GM23338 (cell line): ENCODE data around the gene MAN2A2. TPM values are rescaled to one million over a fixed set of nuclear protein-coding genes. Genes with fewer than 3 reads are reported as not detected.

Experiments
- ATAC-seq: fragments of 200-7000 bp; cut with Tn5 transposase; 3 replicates; pipeline ENCODE4 v1.9.1; 2020
- DNase-seq: peaks from one replicate; pipeline ENCODE4 v3.0.0-alpha.2; 2015; ENCODE audit warnings: low spot score
- H2AFZ ChIP-seq: fragments of 200-600 bp; sonication (generic); 2 replicates; pipeline ENCODE4 v1.8.0; 2016; ENCODE audit warnings: antibody characterized with exemption, mild to moderate bottlenecking, moderate library complexity
- H3F3A ChIP-seq: fragments of 200-600 bp; sonication (generic); replicated peaks from 2 replicates; pipeline ENCODE4 v1.8.0; 2017; ENCODE audit warnings: antibody characterized with exemption, mixed run types, low read depth
- H3K27ac ChIP-seq: fragments of 200-600 bp; sonication (generic); 2 replicates; pipeline ENCODE4 v1.6.1; 2016; ENCODE audit warnings: low read depth
- H3K27me3 ChIP-seq: fragments of 200-600 bp; sonication (generic); 2 replicates; pipeline ENCODE4 v1.8.0; 2016; ENCODE audit warnings: mild to moderate bottlenecking, mixed run types, moderate library complexity; ENCODE audit not compliant: insufficient read depth
- H3K36me3 ChIP-seq: fragments of 200-600 bp; sonication (generic); 2 replicates; pipeline ENCODE4 v1.8.0; 2016; ENCODE audit warnings: mild to moderate bottlenecking; ENCODE audit not compliant: insufficient read depth
- H3K4me1 ChIP-seq: fragments of 200-600 bp; sonication (generic); 2 replicates; pipeline ENCODE4 v1.8.0; 2016; ENCODE audit warnings: mild to moderate bottlenecking, moderate library complexity; ENCODE audit not compliant: insufficient read depth
- H3K4me2 ChIP-seq: fragments of 200-600 bp; sonication (generic); 2 replicates; pipeline ENCODE4 v1.7.1; 2017; ENCODE audit warnings: mixed run types
- H3K4me3 ChIP-seq: fragments of 200-600 bp; sonication (generic); 2 replicates; pipeline ENCODE4 v1.6.1; 2016; ENCODE audit warnings: mixed run types
- H3K79me2 ChIP-seq: fragments of 200-600 bp; sonication (generic); replicated peaks from 2 replicates; pipeline ENCODE4 v1.8.0; 2017; ENCODE audit warnings: mild to moderate bottlenecking; ENCODE audit not compliant: insufficient read depth
- H3K9me2 ChIP-seq: fragments of 200-600 bp; sonication (generic); 2 replicates; pipeline ENCODE4 v1.8.0; 2017; ENCODE audit not compliant: insufficient read depth
- H4K20me1 ChIP-seq: fragments of 200-600 bp; sonication (generic); replicated peaks from 2 replicates; pipeline ENCODE4 v1.8.0; 2017; ENCODE audit warnings: mild to moderate bottlenecking; ENCODE audit not compliant: insufficient read depth
- H3K27ac Mint-ChIP-seq: 2 replicates; pipeline ENCODE4 v1.8.0; 2020; ENCODE audit warnings: inconsistent platforms, mild to moderate bottlenecking, moderate library complexity, mixed read lengths
- H3K27me3 Mint-ChIP-seq: 3 replicates; pipeline ENCODE4 v1.8.0; 2022; ENCODE audit warnings: low read depth, mild to moderate bottlenecking, moderate library complexity, mixed read lengths, inconsistent platforms; ENCODE audit not compliant: insufficient read depth, poor library complexity
- H3K36me3 Mint-ChIP-seq: 3 replicates; pipeline ENCODE4 v1.8.0; 2021; ENCODE audit warnings: low read depth, mild to moderate bottlenecking, inconsistent platforms, moderate library complexity, mixed read lengths
- H3K4me1 Mint-ChIP-seq: 3 replicates; pipeline ENCODE4 v1.8.0; 2020; ENCODE audit warnings: mild to moderate bottlenecking, inconsistent platforms, mixed read lengths
- H3K4me3 Mint-ChIP-seq: 3 replicates; pipeline ENCODE4 v1.8.0; 2021; ENCODE audit warnings: moderate library complexity, mild to moderate bottlenecking, inconsistent platforms, mixed read lengths
- H3K9me3 Mint-ChIP-seq: 3 replicates; pipeline ENCODE4 v1.8.0; 2020; ENCODE audit warnings: moderate library complexity, mild to moderate bottlenecking, inconsistent platforms, mixed read lengths
- CREB1 ChIP-seq: fragments of 250-450 bp; sonication (Bioruptor Pico); IDR thresholded peaks from 2 replicates; pipeline ENCODE4 v1.5.0; 2020; ENCODE audit warnings: low read depth, mild to moderate bottlenecking, moderate library complexity
- CTCF ChIP-seq, 2 experiments: fragments of 200-600 bp in 1 of 2; sonication (generic) in 1 of 2; conservative IDR thresholded peaks; 2 replicates each; pipeline versions ENCODE4 v1.5.1 to v1.6.1; 2016 to 2017; ENCODE audit warnings: antibody characterized with exemption in 2 of 2, low read depth in 2 of 2, mild to moderate bottlenecking in 2 of 2, moderate library complexity in 1 of 2
- EZH2 ChIP-seq: fragments of 200-600 bp; sonication (generic); IDR thresholded peaks from one replicate; pipeline ENCODE4 v1.8.0; 2017; ENCODE audit warnings: antibody characterized with exemption, mild to moderate bottlenecking, low read depth; ENCODE audit not compliant: unreplicated experiment
- EZH2phosphoT487 ChIP-seq: fragments of 200-600 bp; sonication (generic); IDR thresholded peaks from one replicate; pipeline ENCODE4 v1.8.1; 2018; ENCODE audit warnings: antibody characterized with exemption; ENCODE audit not compliant: unreplicated experiment
- JUNB ChIP-seq: IDR thresholded peaks from one replicate; pipeline ENCODE4 v1.6.1; 2016; ENCODE audit warnings: antibody characterized with exemption; ENCODE audit not compliant: unreplicated experiment
- NANOG ChIP-seq: IDR thresholded peaks from 2 replicates; pipeline ENCODE4 v1.6.1; 2016; ENCODE audit warnings: antibody characterized with exemption, borderline replicate concordance
- POLR2AphosphoS5 ChIP-seq: IDR thresholded peaks from 2 replicates; pipeline ENCODE4 v1.6.1; 2016; ENCODE audit warnings: antibody characterized with exemption, low read depth
- STAT1 ChIP-seq: IDR thresholded peaks from one replicate; pipeline ENCODE4 v1.6.1; 2016; ENCODE audit warnings: antibody characterized with exemption; ENCODE audit not compliant: unreplicated experiment
- ZNF114 ChIP-seq: fragments of 250-450 bp; sonication (Bioruptor Pico); IDR thresholded peaks from 2 replicates; pipeline ENCODE4 v1.5.0; 2020; ENCODE audit warnings: mild to moderate bottlenecking, moderate library complexity
- ZNF331 ChIP-seq: fragments of 250-450 bp; sonication (Bioruptor Pico); IDR thresholded peaks from 2 replicates; pipeline ENCODE4 v1.5.0; 2020; ENCODE audit warnings: low read depth, mild to moderate bottlenecking, moderate library complexity
- polyA plus RNA-seq: library from polyadenylated mRNA; unstranded; fragments of >200 nt; fragmentation: Nextera tagmentation; extraction: Ambion mirVana; gene quantifications from 2 replicates; pipeline ENCODE4 v1.2.1, GENCODE V29; 2016
- total RNA-seq: library from RNA; depleted of rRNA; stranded (reverse); fragments of >200 nt; shearing (Covaris generic); gene quantifications from 2 replicates; pipeline ENCODE4 v1.2.3, GENCODE V29; 2014
- TF ChIP-seq, protein P1 (sequence below): IDR thresholded peaks from one replicate; pipeline ENCODE4 v1.6.1; 2018; ENCODE audit warnings: antibody characterized with exemption; ENCODE audit not compliant: unreplicated experiment
- TF ChIP-seq, protein P2 (sequence below): IDR thresholded peaks from 2 replicates; pipeline ENCODE4 v1.6.1; 2016; ENCODE audit warnings: antibody characterized with exemption

MAN2A2 gene
- total and polyA plus RNA-seq, 2 experiments from 2014 or later: 8.2 to 17.1 TPM

DNA sequence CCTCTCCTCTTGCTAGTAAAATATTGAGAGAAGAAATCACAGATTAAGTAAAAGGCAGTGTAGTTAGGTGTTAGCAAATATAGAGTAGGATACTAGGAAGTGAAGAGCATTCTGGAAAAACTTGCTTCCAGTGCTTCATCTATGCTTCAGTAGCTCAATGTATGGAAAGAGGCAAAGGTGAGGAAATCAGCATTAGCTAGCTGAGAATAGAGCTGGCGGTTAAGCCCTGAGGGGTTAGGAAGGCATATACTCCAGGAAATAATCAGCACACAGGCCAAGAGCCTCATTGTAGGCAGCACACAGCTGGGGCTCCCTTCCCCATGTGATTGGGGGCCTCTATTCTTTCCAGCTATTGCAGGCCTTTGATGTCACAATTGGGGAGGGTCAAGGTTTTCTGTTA is 65.3 kb downstream of the MAN2A2 start (continued):
- TF ChIP-seq CREB1 (CRISPR knock-in tag): no peak
- no peak for TF ChIP-seq ZNF331 (CRISPR knock-in tag)
- no peak for TF ChIP-seq ZNF114 (CRISPR knock-in tag)
- TF ChIP-seq NANOG: no peak
- TF ChIP-seq, protein P1, sequence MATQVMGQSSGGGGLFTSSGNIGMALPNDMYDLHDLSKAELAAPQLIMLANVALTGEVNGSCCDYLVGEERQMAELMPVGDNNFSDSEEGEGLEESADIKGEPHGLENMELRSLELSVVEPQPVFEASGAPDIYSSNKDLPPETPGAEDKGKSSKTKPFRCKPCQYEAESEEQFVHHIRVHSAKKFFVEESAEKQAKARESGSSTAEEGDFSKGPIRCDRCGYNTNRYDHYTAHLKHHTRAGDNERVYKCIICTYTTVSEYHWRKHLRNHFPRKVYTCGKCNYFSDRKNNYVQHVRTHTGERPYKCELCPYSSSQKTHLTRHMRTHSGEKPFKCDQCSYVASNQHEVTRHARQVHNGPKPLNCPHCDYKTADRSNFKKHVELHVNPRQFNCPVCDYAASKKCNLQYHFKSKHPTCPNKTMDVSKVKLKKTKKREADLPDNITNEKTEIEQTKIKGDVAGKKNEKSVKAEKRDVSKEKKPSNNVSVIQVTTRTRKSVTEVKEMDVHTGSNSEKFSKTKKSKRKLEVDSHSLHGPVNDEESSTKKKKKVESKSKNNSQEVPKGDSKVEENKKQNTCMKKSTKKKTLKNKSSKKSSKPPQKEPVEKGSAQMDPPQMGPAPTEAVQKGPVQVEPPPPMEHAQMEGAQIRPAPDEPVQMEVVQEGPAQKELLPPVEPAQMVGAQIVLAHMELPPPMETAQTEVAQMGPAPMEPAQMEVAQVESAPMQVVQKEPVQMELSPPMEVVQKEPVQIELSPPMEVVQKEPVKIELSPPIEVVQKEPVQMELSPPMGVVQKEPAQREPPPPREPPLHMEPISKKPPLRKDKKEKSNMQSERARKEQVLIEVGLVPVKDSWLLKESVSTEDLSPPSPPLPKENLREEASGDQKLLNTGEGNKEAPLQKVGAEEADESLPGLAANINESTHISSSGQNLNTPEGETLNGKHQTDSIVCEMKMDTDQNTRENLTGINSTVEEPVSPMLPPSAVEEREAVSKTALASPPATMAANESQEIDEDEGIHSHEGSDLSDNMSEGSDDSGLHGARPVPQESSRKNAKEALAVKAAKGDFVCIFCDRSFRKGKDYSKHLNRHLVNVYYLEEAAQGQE: no peak
- TF ChIP-seq, protein P2, sequence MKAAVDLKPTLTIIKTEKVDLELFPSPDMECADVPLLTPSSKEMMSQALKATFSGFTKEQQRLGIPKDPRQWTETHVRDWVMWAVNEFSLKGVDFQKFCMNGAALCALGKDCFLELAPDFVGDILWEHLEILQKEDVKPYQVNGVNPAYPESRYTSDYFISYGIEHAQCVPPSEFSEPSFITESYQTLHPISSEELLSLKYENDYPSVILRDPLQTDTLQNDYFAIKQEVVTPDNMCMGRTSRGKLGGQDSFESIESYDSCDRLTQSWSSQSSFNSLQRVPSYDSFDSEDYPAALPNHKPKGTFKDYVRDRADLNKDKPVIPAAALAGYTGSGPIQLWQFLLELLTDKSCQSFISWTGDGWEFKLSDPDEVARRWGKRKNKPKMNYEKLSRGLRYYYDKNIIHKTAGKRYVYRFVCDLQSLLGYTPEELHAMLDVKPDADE: no peak
- TF ChIP-seq EZH2: no peak
- TF ChIP-seq STAT1: no peak
- TF ChIP-seq POLR2AphosphoS5: no peak
- TF ChIP-seq EZH2phosphoT487: no peak

DNA sequence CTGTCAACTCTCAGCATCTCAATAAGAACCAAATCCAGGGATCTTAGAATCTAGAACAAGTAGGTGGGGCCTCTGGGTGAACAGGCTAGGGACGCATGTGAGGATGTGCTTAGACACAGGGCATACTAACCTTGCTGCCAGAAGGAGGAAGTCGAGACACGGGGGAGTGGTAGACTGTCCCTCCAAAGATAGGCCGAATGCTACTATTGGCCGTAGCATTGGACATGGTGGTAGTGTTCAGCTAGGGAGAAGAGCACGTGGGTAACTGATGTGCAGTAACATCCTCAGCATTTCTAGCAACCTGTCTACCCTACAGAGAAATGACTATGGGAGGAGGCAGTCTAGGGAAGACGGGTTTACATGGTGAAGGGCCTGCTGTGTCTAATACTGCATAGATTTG is 67.2 kb downstream of the MAN2A2 start:
- no peak overlapping the region for H3K4me2 ChIP-seq
- H3K36me3 ChIP-seq: peaks cover 82% of the 10 kb centered on the region
- TF ChIP-seq CREB1 (CRISPR knock-in tag) (no peak), ZNF331 (CRISPR knock-in tag) (no peak), ZNF114 (CRISPR knock-in tag) (no peak), POLR2AphosphoS5 (no peak), EZH2 (no peak), JUNB (no peak), CTCF (conservative IDR thresholded peaks at IDR 0.05; ENCODE audit: low read depth in 2 of 2) (no peak), STAT1 (no peak), EZH2phosphoT487 (no peak)
- TF ChIP-seq, protein P2: no peak
- TF ChIP-seq, protein P1: no peak

More for the DNA sequence above, 67.2 kb downstream of the MAN2A2 start:
- Histone ChIP-seq H3K4me3 (no peak overlapping the region), H3K27ac (no peak overlapping the region), H3F3A (peaks cover 6% of the 10 kb centered on the region; the same call in 1 of the 2 replicates), H4K20me1 (peaks cover 14% of the 10 kb centered on the region), H3K9me2 (no peaks in the 10 kb centered on the region), H3K27me3 (no peaks in the 10 kb centered on the region), H3K79me2 (no peaks in the 10 kb centered on the region; the same call in 1 of the 2 replicates), H2AFZ (no peak overlapping the region), H3K4me1 (no peaks in the 10 kb centered on the region)
- ATAC-seq: no peak
- Mint-ChIP-seq H3K36me3 (peaks cover 79% of the 10 kb centered on the region), H3K4me3 (no peak overlapping the region), H3K27me3 (peaks cover 3% of the 10 kb centered on the region), H3K9me3 (no peaks in the 10 kb centered on the region), H3K27ac (no peak overlapping the region), H3K4me1 (no peaks in the 10 kb centered on the region)
- DNase-seq: no peak
